Forelimb muscle (tissue), 1 donor: ENCODE results near the gene CEMIP2. TPM values are rescaled to one million over a fixed set of nuclear protein-coding genes. Genes with fewer than 3 reads are reported as not detected.

Source experiments
- DNase-seq: peaks from one replicate; pipeline ENCODE4 v3.0.0-alpha.2; 2013; ENCODE audit warnings: low read depth
- polyA plus RNA-seq: library from polyadenylated mRNA; unstranded; fragments of 120-200 nt; gene quantifications from one replicate; pipeline ENCODE4 v1.2.1, GENCODE V29; 2013; ENCODE audit not compliant: insufficient read length

CEMIP2 gene
- polyA plus RNA-seq, 1 donor = 22.1 TPM

DNA sequence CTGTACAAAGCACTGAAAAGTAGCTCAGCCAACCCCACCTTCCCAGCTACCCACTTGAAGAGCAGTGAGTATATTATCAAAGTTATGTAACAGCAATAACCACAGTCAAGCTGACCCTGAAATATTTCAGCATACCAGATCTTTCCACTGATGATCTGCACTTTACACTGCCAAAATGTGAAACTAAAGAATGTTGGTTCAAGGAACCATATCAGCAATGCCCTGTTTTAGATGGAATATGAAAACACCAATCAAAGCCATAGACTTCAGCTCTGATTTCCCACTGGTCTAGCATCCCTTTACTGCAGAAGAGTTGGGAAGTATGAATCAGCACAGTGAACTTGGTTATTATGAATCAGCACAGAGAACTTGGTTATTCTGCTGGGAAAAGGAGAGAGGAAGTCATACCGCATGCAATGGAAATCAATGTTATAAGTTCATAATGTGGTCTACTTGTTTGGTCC lies 20.0 kb downstream of the CEMIP2 start:
- DNase-seq = no peak

DNA sequence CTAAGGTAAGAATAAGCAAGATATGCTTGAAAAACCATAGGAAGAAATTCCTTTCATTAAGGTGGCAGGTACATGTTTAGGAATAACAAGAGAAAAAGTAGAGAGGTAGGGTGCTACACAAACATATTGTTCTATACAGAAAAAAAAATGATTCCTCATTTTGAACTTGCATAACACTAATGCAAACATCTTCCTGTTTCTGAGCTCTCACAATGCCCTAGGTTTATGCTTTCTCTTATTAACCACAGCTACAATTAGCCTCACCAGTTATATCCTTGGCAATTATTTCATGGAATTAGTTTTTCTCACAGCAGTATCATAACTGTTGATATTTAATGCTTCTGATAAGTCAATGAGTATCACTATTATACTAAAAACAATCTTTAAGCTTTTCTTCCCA lies 20.7 kb downstream of the CEMIP2 start:
- no peak for DNase-seq

DNA sequence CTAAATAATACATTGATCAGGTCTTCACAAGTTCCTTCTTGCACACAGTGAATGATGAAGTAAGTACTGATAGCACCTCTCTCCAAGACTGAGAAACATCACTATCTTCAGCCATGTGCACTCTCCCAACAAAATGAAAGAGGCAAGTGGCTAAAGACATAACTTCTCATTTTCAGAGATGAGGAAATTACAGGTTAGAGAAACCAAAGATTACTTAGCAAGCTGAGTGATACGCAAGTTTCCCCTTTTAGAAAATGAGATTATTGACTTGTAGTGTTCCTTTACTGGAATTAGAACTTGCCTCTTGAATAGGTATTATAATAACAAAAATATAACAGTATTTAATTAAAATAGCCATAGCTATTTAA lies 21.6 kb downstream of the CEMIP2 start:
- no peak for DNase-seq

DNA sequence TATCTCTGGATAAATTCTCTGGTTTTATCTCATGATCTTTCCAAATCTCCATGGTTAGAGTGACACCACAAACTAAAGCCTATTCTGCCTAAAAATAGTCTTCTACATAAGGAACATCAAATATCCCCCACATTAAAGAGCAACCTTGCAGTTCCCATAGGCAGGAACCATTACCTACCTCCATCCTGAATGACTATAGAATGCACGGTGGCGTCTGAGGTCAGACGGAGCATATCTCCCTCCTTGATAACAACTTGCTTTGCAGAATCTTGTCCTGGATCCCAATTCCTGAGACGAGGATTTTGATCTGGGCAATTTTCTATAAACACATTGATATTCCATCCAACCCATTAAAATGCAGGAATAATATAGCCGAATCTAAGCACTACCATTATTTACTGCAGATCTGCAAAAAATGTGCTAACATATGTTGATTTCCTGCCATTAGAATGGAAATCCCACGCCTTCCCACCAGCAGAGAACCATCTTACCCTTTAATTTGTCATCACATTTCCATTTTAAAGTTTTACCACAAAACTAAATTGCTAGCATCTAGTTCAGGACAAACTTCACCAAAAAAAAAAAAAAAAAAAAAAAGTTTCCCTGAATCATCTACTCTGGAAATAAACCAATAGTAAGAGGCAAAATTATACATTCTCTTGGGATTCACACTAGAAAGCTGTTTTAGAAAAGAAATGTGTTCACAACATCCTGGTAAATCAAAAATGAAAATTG lies 22.1 kb downstream of the CEMIP2 start:
- DNase-seq = no peak

DNA sequence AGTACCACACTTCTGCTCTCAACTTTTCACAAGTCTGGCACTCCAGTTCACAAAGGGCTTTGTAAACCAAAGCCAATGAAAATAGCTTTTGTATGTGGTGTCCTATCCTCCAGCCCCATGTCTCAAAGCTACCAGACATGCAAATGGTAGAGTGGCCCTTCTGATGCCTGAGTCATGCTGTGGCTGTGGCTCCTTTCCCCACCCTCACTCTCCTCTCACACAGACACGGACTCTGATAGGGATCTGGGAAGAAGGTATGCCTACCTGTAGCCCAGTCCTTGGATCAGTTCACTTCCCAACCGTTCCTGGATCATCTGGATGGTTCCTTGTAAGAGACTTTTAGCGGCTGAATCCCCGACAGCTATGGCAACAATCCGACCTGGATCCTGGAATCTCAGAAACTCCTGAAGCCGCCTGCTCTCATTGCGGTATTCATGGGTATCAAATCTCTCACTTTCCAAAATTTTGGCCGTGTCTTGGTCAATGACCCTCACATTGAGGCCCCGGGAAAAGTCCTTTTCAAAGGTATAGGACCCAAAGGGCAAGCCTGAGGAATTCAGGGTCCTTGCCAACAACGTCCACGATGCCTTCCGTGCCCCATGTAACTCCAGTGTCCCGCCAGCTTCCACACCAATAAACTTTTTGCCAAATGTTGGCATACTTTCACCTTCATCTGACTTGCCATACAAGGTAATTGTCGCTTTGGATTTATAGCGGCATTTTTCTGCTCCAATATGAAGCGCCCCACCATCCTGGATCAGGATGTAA lies 23.4 kb downstream of the CEMIP2 start:
- no peak for DNase-seq

DNA sequence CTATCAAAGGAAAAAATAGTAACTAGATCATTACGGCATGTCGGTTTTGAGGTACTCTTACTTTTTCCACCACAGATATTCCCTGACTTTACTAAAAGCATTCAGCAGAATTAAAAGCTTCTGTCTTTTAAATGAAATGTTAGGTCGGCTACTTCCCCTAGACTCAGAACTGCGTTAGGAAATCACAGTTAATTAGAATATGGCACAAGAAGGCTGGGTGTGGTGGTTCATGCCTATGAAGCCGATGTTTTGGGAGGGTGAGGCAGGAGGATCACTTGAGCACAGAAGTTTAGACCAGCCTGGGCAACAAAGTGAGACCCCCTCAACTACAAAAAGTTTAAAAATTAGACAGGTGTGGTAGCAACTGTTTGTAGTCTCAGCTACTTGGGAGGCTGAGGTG lies 24.4 kb downstream of the CEMIP2 start:
- DNase-seq = no peak

DNA sequence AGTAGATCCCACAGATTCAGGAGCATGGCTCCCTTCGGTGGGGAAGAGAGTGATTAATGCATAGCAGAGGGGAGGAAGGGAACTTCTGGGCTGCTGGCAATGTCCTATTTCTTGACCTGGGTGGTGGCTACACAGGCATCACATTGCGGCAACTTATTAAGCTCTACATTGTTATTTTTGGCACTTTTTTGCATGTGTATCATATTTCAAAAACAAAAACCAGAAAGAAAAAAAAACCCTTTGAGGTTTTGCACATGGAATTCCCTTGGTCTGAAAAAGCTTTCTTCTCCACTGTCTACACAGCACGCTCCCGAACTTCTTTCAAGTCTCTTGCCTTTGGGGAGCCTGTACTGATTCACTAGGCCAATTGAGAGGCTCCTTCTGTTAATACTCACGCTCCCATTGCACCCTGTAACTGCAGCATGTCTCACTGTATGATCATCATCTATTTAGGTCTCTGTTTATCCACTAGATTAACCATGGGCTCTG lies 25.1 kb downstream of the CEMIP2 start:
- no peak for DNase-seq

DNA sequence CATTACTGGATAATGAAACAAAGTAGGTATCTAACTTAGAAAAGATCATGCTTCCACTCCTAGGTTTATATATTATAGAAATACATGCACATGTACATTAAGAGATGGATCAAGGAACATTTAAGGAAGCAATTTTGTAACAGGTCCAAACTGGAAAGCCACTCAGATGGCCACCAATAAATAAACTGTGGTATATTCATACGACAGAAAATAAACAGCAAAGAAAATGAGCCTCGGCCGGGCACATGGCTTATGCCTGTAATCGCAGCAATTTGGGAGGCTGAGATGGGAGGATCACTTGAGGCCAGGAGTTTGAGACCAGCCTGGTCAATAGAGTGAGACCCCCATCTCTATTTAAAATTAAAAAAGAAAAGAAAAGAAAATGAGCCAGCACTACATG lies 25.6 kb downstream of the CEMIP2 start:
- no peak for DNase-seq

DNA sequence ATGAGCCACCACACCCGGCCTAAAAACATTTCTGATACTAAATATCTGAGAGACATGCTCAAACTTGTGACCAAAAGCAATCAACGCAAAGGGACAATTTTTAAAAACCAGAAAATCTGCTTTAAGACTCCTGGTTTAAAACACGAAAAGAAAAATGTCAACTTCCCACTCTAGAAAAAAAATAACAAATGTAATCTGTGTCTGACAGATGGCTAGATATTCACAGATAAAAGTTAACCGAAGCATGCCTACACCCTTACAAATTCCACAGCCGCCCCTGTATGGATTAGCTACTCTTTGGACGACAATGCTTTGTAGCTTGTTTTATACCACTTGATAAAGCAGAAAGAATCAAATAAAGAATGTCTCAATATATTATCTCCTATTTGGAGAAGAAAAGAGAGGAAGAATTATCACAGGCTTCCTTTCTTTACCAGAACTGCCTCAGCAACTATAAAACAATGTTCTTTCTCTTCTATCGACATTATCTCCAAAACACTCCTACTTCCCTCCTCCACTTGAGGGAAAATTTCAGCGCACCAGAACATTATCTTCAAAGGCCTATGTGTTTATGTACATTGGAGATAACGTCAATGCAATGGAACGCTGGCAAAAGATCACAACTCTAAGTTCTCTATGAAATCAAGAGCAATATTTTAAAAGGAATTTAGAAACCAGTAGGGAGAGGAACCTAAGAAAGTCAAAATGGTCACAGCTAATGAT lies 26.2 kb downstream of the CEMIP2 start:
- DNase-seq = no peak

DNA sequence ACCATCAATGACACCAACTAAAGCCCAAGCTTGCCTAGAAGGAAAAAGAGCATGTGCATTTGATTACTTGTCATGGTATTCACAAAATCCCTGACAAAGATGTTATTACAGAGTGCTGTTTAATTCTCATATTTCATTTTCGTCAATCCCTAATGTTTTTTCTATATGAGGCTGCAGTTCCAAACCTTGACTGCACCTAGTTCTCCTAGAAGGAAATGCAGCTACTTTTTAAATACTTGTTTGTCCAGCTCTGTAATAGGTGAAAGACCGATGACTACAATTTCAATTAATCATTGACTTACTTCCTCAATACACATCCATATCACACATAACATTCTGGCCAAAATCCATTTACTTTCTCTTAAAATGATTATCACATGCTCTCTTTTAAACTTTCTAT lies 28.1 kb downstream of the CEMIP2 start:
- no peak for DNase-seq

DNA sequence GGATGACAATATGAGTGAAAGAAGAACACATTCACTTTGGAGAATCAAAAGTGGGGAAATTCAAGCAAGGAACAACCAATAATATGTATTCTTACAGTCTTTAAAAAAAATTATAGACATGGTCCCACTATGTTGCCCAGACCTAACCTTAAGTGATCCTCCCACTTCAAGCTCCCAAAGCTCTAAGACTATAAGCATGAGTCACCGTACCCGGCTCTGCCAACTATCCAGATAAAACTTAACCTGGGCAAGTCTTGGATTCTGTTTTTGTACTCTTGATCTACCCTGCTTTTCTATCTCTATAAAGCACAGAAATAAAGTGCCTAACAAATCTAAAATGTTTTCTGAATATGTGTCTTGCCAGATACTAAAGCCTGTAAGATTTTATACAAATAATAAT lies 30.9 kb downstream of the CEMIP2 start:
- no peak for DNase-seq

DNA sequence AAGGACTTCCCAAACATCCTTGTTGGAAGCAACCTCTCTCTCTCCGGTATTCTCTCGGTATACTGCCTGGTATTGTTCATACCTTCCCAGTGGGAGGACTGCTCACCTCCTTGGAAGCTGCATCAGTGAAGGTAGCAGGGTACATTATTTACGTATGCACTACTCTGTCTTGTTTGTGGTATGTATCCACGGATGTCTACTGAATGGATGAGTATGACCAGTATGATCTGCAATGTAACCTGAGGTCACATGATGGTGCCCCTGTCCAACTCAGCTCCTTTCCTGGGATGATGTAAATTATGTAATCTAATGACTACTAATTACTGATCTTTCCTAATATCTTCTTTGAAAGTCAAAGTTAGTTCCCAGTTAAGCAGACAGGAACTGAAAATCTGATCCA lies 32.1 kb downstream of the CEMIP2 start:
- DNase-seq = no peak

DNA sequence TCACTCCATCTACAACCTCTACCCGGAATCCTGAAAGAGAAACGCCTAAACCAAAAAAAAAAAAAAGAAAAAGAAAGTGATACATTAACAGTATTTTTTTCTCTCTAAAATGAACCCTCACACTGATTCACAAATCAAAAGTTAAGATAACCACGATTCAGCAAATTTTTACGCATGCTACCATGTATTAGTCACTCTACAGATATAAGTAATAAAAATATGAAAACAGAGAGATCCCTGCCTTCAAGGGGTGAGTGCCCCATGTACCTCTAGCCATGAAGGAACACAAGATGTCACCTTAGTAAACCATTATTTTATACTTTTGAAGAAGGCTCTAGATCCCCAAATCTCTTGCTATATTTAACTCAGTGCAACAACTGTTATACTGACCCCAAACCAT lies 33.4 kb downstream of the CEMIP2 start:
- no peak for DNase-seq

DNA sequence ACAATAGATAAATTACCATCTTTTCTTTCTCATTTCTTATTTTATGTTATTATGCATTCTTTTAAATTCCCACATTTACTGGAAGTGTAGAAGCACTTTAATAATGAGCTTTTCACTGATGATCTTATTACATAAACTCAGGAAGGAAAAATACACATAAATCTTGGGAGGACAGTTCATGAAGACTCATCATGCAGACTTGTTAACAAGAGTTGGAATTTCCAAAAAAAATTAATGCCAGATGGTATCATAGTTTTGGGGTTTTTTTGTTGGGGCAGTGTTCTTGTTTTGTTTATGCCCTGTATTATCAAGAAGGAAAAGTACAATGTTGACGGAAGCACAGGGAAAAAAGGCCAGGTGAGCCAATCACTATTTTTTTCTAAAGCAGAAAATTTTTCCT lies 35.1 kb downstream of the CEMIP2 start:
- DNase-seq = no peak

DNA sequence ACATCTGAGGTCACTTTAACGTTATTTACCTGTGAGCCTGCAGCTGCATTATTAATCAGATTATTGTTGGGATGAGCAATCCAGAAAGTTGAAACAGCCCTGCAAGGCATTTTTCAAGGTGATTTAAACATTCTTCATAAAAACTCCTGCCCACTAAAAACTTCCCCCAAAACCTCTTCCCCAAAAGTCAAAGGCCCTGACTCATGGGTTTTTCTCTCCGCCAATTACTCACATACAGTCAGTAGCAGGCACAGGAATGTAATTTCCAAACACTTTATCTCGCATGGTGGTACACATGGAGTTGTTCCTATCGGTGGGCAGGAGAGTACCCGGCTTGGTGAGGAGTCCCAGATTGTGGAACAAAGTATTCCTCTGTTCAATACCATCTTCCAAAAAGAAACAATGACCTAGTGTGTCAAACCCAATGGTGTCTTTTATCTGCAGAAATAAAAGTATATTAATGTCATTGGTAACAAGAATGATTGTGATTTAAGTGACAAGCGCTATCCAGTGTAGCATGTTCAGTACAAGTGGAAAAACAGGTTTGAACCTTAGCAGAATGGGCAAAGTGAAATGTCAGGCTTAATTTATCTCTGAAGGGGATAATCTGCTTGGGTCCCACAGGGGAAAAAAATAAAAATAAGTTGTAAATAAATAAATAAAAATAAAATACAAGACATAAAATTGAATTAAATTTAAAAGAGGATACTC lies 38.3 kb downstream of the CEMIP2 start:
- no peak for DNase-seq

DNA sequence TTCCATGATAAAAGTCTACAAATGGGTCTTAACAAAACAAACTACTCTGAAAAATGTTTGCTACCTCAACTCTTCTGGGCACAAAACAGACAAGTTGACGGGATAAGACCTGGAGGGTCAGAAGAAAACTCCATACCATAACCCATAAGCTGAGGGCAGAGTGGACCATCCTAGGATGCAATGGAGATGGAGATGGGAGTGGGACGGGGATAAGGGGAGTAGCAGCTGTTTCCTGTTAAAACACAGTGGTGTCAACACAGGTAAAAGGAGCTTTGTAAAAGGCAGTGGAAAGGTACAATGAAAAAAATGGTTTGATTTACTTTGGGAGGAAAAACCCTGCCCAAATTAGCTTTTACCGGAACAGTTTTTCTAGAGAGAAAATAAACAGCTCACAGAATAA lies 41.6 kb downstream of the CEMIP2 start:
- no peak for DNase-seq

DNA sequence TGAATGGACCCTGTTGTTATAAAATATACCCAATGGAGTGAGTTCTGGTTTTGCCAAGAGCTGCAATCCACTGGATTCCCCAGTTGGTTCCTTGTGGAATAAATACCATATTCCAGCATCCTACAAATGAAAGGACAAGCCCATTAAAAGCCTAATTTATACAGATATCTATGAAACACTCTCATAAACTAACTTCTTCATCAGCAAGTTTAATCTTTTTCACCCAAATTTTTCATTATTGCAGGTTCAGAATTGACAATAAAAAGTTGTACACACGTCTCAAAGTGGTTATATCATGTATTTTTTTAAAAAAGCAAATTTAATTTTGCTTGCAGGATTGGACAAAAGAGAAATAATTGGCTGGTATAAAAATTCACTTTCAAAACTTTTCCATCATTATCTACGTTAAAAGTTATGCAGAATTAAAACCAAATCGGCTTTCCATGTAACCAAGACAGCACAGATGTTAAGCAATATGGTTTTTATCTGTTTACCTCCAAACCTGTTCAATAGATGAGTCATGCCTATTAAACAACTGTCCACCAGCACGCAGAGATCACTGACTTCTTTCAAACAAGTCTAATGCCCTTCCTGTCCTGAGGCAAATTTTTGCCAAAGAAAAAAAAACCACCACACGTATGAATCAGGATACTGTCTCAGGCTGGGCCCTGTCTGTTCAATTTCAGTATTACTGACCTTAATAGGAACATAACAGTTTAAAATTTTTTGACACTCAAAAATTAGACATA lies 42.5 kb downstream of the CEMIP2 start:
- DNase-seq = no peak

DNA sequence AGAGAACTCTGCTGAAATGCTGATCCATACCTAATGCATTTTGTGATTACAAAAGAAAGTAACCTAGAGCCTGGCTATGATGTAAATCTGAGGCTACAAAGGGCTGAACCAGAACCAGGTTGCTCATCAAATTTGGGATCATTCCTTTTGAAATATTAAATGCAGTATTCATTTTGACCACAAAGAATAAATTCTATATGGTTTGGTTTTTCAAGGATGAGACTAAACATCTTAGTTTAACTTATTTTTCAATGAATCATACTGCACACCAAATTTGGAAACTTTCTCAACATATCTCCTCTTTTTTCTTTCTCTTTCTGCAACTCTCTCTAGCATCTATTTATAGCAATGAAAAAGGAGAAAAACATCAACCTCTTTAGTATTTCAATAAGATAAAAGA lies 46.5 kb downstream of the CEMIP2 start:
- DNase-seq = no peak

DNA sequence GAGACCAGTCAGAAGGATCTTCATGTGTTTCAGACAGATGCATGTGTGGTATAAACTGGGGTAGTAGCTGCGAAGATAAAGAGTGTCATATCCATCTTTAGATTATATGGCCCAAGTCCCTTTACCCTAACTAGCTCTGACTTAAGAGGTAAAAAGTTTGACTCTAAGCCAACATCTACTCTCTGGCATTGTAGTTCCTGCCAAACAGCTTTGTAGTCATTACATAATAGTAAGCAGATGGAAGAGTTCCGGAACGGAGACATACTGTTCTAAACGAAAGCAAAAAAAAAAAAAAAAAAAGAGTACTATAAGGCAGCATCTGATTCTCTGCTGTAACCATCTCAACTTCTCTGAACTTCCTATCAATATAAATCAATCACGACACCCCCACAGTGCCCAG lies 48.8 kb downstream of the CEMIP2 start:
- DNase-seq = no peak

DNA sequence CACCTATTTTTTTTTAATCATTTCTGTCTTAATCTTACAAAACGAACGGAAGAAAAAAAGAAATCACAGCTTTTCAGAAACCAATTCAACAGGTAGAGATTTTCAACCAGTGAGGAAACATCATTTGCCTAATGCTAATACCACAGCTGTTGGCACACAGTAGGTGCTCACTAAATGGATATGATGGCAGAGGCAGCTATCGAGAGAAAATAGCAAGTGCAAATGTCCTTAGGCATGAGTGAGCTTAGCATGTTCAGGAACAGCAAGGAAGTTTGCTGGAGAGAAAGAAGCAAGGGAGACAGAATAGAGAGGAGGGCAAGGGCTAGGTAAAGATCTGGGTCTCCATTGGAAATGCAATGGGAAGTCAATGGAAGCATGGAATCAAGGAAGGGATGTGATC lies 49.2 kb downstream of the CEMIP2 start:
- DNase-seq = no peak
